ENCODE results near the gene RPE. TPM values are rescaled to one million over a fixed set of nuclear protein-coding genes. Genes with fewer than 3 reads are reported as not detected.

Gene RPE
- total RNA-seq, 2 experiments from 2014 or later: 40.8 to 43.7 TPM

GRCh38 chr2:210009896-210010295, 7.5 kb downstream of the RPE start:
- ChIA-PET CTCF (no interaction called here), POLR2A (interaction anchor here (1.3 kb wide), 1 partner anchor 12 kb away, joined by 3 read pairs; no protein-coding TSS in a partner anchor)
- Mint-ChIP-seq H3K4me1 (peaks cover 45% of the 10 kb centered on the region), H3K4me3 (no peak overlapping the region), H3K27me3 (no peaks in the 10 kb centered on the region), H3K27ac (no peak overlapping the region), H3K36me3 (ENCODE audit: low read depth) (peaks cover 50% of the 10 kb centered on the region), H3K9me3 (no peaks in the 10 kb centered on the region)
- DNase-seq: no peak

DNA sequence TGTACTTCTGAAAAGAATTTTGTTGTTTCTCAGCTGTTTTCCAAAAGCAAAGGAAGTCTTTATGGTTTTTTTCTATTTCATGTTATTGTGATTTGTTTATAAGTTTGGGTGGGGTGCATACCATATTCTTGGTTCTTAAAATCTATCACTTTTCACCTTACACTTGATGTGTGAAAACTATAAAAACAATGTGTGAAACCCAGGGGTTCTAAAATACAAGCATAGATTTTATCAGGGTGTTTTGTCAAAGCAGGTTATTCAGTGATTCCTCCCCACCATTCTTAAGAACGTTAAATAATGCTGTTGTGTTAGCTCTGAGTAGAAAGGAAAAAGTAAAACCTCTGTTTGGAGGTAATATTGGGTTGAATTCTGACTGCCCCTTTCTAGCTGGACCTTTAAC, 17.7 kb downstream of the RPE start:
- Mint-ChIP-seq H3K27me3 (no peaks in the 10 kb centered on the region), H3K4me1 (no peaks in the 10 kb centered on the region), H3K9me3 (no peaks in the 10 kb centered on the region), H3K27ac (no peak overlapping the region), H3K36me3 (ENCODE audit: low read depth) (peaks cover 61% of the 10 kb centered on the region), H3K4me3 (no peak overlapping the region)
- no peak for DNase-seq
- POLR2A ChIA-PET: no interaction called here
- CTCF ChIA-PET: no interaction called here

- no peak overlapping the region for H3K4me3 Mint-ChIP-seq
- H3K36me3 Mint-ChIP-seq (ENCODE audit: low read depth): peaks cover 48% of the 10 kb centered on the region
- no peaks in the 10 kb centered on the region for H3K4me1 Mint-ChIP-seq
- H3K9me3 Mint-ChIP-seq: no peaks in the 10 kb centered on the region
- H3K27ac Mint-ChIP-seq: no peak overlapping the region
- POLR2A ChIA-PET: no interaction called here
- H3K27me3 Mint-ChIP-seq: no peaks in the 10 kb centered on the region
- no peak for DNase-seq
- CTCF ChIA-PET: no interaction called here
These were observed 20.4 kb downstream of the RPE start for GRCh38 chr2:210022824-210023223.

DNA sequence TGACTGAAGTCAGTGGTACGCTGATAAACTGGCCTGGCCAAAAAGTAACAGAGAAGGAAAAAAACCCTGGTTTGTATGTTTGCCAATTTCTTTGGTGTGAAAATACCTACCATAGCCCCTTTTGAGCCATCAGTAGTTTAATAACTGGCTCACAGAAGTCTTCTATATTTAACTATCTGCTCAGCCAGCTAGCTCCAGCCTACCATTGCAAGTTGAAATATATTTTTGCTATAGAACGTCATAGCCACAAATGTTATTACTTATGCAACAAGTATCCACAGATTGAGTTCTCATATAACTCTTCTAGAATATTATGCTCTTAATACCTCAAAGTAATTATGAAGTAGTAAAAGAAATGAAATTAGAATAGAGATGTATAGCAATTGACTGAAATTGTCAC, 25.2 kb downstream of the RPE start:
- Mint-ChIP-seq H3K4me3 (no peak overlapping the region), H3K27ac (no peak overlapping the region), H3K36me3 (ENCODE audit: low read depth) (peaks cover 18% of the 10 kb centered on the region), H3K4me1 (no peaks in the 10 kb centered on the region), H3K27me3 (no peaks in the 10 kb centered on the region), H3K9me3 (no peaks in the 10 kb centered on the region)
- CTCF ChIA-PET: no interaction called here
- no peak for DNase-seq
- POLR2A ChIA-PET: no interaction called here

DNA sequence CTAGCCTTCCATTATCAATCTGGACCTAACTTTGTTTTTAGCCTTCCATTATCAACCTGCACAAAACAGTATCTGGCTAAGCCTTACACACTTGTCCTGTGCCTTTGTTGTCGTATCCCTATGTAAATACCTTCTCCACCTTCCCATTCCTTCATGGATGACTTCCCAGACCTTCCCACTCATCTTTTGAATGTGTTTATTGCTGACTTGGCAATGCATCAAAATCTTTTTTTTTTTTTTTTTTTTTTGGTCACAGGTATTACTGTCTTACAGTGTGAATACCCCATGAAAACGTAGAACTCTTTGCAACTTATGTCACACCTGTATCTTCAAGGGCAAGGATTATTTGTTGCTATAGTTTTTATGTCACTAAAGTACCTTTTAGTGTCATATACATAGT, 25.7 kb downstream of the RPE start:
- no peak overlapping the region for H3K27ac Mint-ChIP-seq
- no peak overlapping the region for H3K4me3 Mint-ChIP-seq

GRCh38 chr2:210034087-210034683, 31.7 kb downstream of the RPE start:
- ChIA-PET CTCF (no interaction called here), POLR2A (interaction anchor here (0.9 to 1.0 kb wide), 2 partner anchors 9 to 11 kb away, joined by 3 to 4 read pairs; no protein-coding TSS in a partner anchor)
- H3K36me3 Mint-ChIP-seq (ENCODE audit: low read depth): no peaks in the 10 kb centered on the region
- H3K4me3 Mint-ChIP-seq: no peak overlapping the region
- DNase-seq: no peak
- no peak overlapping the region for H3K27ac Mint-ChIP-seq
- no peaks in the 10 kb centered on the region for H3K9me3 Mint-ChIP-seq
- H3K4me1 Mint-ChIP-seq: no peaks in the 10 kb centered on the region
- H3K27me3 Mint-ChIP-seq: no peaks in the 10 kb centered on the region

More for the DNA sequence above, 25.7 kb downstream of the RPE start:
- ChIA-PET POLR2A (no interaction called here), CTCF (no interaction called here)
- H3K27me3 Mint-ChIP-seq: no peaks in the 10 kb centered on the region
- peaks cover 13% of the 10 kb centered on the region for H3K36me3 Mint-ChIP-seq (ENCODE audit: low read depth)
- DNase-seq: no peak
- no peaks in the 10 kb centered on the region for H3K4me1 Mint-ChIP-seq
- H3K9me3 Mint-ChIP-seq: no peaks in the 10 kb centered on the region

DNA sequence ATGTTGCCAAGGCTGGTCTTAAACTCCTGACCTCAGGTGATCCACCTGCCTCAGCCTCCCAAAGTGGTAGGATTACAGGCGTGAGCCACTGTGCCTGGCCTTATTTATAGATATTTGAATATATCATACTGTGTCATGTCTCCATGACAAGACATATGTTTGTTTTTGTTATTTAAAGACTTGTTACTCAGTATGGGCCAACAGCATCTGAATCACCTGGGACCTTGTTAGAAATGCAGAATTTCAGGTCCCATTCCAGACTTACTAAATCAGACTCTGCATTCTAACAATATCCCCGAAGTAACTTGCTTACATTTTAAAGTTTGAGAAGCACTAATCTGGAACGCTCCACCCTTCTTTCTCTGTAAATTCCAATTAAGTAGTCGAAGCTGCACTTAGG, 33.2 kb downstream of the RPE start:
- Mint-ChIP-seq H3K4me1 (no peaks in the 10 kb centered on the region), H3K27me3 (no peaks in the 10 kb centered on the region), H3K36me3 (ENCODE audit: low read depth) (no peaks in the 10 kb centered on the region), H3K4me3 (no peak overlapping the region), H3K27ac (no peak overlapping the region), H3K9me3 (no peaks in the 10 kb centered on the region)
- DNase-seq: no peak
- CTCF ChIA-PET: no interaction called here
- POLR2A ChIA-PET: no interaction called here

DNA sequence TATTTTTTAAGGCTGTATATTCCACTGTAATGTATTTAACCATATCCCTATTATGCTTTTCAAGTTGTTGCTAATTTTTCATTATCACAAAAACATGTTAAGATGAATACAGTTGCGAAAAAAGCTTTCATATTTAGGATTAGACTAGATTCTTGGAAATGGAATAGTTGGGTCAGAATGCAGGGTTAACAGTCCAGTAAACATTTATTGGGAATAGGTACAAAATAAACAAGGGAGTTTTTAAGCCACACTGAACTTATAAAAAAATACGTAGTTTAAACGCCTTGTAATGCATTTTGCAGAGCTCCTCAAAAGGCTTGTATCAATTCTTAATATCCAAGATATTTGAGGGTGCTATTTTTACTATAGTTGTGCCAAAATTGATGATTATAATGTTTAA, 35.6 kb downstream of the RPE start:
- POLR2A ChIA-PET: interaction anchor here (1.1 kb wide), 1 partner anchor 35 kb away, joined by 3 read pairs; no protein-coding TSS in a partner anchor
- DNase-seq: no peak
- H3K4me1 Mint-ChIP-seq: no peaks in the 10 kb centered on the region
- no peak overlapping the region for H3K4me3 Mint-ChIP-seq
- H3K9me3 Mint-ChIP-seq: no peaks in the 10 kb centered on the region
- no peaks in the 10 kb centered on the region for H3K36me3 Mint-ChIP-seq (ENCODE audit: low read depth)
- CTCF ChIA-PET: no interaction called here
- no peak overlapping the region for H3K27ac Mint-ChIP-seq
- H3K27me3 Mint-ChIP-seq: no peaks in the 10 kb centered on the region

DNA sequence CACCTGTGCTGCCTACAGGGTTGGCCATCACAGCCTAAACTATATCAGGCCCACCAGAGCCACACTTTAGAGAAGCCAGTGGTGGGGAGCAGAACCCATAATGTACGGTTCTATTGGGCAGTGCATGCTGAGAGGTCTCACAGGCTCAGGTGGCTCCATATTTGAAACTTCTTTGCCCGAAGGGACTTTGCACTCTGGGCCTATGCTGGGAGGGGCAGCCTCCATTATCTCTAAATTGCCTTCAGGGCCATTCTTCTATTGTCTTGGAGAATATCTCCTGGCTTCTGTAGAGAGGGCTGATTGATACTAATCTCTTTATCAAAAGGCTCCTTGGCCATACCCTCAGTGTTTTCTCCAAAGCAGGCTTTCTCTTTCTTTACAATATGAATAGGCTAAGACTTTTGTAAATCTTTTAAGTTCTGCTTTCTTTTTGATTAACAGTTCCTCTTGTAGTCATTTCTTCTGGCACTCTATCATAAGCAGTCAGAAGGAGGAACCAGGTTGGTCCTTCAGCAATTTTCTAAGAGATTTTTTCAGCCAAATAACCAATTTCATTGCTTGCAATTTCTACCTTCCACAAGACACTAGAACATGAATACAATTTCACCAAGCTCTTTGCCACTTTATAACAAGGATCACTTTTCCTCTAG, 44.5 kb downstream of the RPE start:
- H3K4me3 Mint-ChIP-seq: no peak overlapping the region
- CTCF ChIA-PET: no interaction called here
- no peaks in the 10 kb centered on the region for H3K9me3 Mint-ChIP-seq
- H3K27ac Mint-ChIP-seq: no peak overlapping the region
- H3K4me1 Mint-ChIP-seq: no peaks in the 10 kb centered on the region
- peaks cover 9% of the 10 kb centered on the region for H3K36me3 Mint-ChIP-seq (ENCODE audit: low read depth)
- H3K27me3 Mint-ChIP-seq: no peaks in the 10 kb centered on the region
- POLR2A ChIA-PET: no interaction called here
- DNase-seq: no peak

DNA sequence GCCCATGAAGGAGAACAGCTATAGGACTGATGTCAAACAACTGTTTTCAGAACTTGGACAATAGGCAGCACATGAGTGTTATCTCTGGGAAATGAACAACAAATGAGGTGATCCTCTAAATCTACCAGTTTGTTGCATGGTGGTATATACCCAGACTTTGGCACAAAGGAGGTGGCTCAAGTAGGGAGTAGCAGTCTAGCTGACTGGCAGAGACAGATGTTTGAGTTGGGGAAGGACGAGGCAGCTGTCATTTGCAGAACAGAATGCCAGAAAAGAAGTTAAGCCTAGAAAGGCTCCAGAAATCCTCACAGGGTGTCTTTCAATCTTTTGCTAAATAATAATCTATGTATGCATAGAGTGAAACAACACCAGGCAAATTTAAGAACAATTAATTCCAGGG, 47.4 kb downstream of the RPE start:
- Mint-ChIP-seq H3K27me3 (no peaks in the 10 kb centered on the region), H3K36me3 (ENCODE audit: low read depth) (peaks cover 9% of the 10 kb centered on the region), H3K9me3 (peaks cover 3% of the 10 kb centered on the region), H3K4me1 (no peaks in the 10 kb centered on the region), H3K27ac (no peak overlapping the region), H3K4me3 (no peak overlapping the region)
- ChIA-PET CTCF (interaction anchor here (1.4 kb wide), 1 partner anchor 149 kb away, joined by 3 read pairs; no protein-coding TSS in a partner anchor), POLR2A (no interaction called here)
- no peak for DNase-seq

DNA sequence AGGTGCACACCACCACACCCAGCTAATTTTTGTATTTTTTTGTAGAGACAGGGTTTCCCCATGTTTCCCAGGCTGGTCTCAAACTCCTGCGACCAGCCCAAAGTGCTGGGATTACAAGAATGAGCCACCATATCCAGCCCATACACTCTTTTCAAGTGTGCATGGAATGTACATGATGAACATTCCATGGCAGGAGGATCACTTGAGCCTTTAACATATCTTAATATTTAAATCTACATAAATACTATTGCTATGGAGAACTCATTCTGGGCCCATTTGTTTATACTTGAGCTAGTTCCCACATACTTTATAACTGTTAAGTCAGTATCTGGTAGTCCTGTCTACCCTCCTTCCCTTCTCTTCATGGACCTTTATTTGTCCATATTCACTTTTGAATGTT, 48.4 kb downstream of the RPE start:
- H3K27ac Mint-ChIP-seq: no peak overlapping the region
- H3K9me3 Mint-ChIP-seq: peaks cover 3% of the 10 kb centered on the region
- POLR2A ChIA-PET: interaction anchor here (0.6 kb wide), 1 partner anchor 23 kb away, joined by 3 read pairs; no protein-coding TSS in a partner anchor
- peaks cover 9% of the 10 kb centered on the region for H3K36me3 Mint-ChIP-seq (ENCODE audit: low read depth)
- no peaks in the 10 kb centered on the region for H3K4me1 Mint-ChIP-seq
- no peak overlapping the region for H3K4me3 Mint-ChIP-seq
- DNase-seq: no peak
- CTCF ChIA-PET: interaction anchor here (1.4 kb wide), 1 partner anchor 148 kb away, joined by 3 read pairs; no protein-coding TSS in a partner anchor
- no peaks in the 10 kb centered on the region for H3K27me3 Mint-ChIP-seq

DNA sequence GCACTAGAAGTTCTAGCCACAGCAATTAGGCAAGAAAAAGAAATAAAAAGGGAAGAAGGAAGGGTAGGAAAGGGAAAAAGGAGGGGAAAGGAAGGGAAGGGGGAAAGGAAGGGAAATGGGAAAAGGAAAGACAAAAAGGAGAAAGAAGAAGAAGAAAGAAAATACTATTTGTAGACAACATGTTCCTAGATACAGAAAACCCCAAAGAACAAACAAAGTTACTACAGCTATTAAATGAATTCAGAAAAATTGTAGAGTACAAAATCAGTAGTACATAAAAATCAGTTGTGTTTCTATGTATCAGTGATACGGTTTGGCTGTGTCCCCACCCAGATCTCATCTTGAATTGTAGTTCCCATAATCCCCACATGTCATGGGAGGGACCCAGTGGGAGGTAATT, 52.3 kb downstream of the RPE start:
- Mint-ChIP-seq H3K27me3 (no peaks in the 10 kb centered on the region), H3K36me3 (ENCODE audit: low read depth) (no peaks in the 10 kb centered on the region), H3K9me3 (peaks cover 6% of the 10 kb centered on the region), H3K27ac (no peak overlapping the region), H3K4me1 (no peaks in the 10 kb centered on the region), H3K4me3 (no peak overlapping the region)
- ChIA-PET POLR2A (no interaction called here), CTCF (no interaction called here)
- no peak for DNase-seq

- Mint-ChIP-seq H3K36me3 (ENCODE audit: low read depth) (no peaks in the 10 kb centered on the region), H3K27ac (no peak overlapping the region), H3K4me3 (no peak overlapping the region), H3K27me3 (no peaks in the 10 kb centered on the region), H3K4me1 (no peaks in the 10 kb centered on the region), H3K9me3 (peaks cover 6% of the 10 kb centered on the region)
- ChIA-PET CTCF (no interaction called here), POLR2A (no interaction called here)
- no peak for DNase-seq
These were observed 53.4 kb downstream of the RPE start for GRCh38 chr2:210055825-210056224.

- Mint-ChIP-seq H3K9me3 (no peaks in the 10 kb centered on the region), H3K27ac (no peak overlapping the region), H3K4me3 (no peak overlapping the region), H3K27me3 (no peaks in the 10 kb centered on the region), H3K36me3 (ENCODE audit: low read depth) (no peaks in the 10 kb centered on the region), H3K4me1 (no peaks in the 10 kb centered on the region)
- no peak for DNase-seq
- ChIA-PET CTCF (no interaction called here), POLR2A (no interaction called here)
These were observed 60.9 kb downstream of the RPE start for GRCh38 chr2:210063306-210063705.
